Measurements from ENCODE around the gene SHROOM1.

Gene SHROOM1

DNA sequence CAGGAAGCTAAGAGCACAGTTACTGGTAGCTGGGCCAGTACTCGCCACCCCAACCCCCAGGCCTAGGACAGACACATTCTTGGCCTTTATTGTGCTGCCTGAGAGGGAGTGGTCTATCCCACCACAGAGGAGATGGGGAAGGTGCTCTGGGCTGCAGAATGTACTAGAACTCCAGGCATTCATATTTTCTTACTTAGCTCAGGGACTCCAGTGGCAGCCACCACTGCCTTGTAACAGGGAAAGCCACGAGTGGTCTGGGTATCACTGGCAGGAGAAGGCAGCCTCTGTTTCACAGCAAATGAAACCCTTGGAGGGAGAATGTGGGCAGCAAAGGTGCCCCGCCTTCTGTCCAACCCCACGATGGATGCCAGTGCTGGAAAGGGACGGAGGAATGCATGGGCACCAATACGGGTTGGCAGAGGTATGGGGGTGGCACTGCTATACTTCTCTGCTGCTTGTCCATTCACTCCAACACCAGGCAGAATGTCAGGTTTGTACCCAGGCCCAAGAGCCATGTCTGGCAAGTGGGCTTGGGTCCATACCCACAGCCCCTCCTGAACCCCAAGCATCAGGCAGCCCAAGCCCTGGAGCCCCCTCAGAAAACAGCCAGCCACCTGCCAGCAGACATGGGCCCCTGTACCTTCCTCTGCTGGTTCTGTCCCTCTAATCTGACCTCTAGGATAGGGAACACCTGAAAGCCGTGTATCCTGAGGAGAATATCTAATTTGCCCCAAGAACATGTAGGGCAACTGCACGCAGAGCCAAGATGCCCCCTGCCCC, 58.0 kb downstream of the SHROOM1 start:
- TF ChIP-seq POLR2A (IDR thresholded peaks at IDR 0.05; ENCODE audit: low read depth, low read length) (no peak), TAF1 (IDR thresholded peaks at IDR 0.05; ENCODE audit: borderline replicate concordance, low read depth, low read length) (no peak), POLR2AphosphoS5 (IDR thresholded peaks at IDR 0.05; ENCODE audit: low read depth, low read length) (no peak)
- FAIRE-seq (no peak), DNase-seq (ENCODE audit: insufficient read length) (no peak)
